ENCODE results near the gene ARHGAP18.

The ARHGAP18 gene

GRCh38 chr6:129685662-129686031 lies 24.3 kb downstream of the ARHGAP18 start:
- Histone ChIP-seq H3F3A (ENCODE audit: low read depth) (peaks cover 14% of the 10 kb centered on the region), H3K9me3 (ENCODE audit: insufficient read depth, low read depth, low read length) (no peaks in the 10 kb centered on the region), H3K27me3 (ENCODE audit: insufficient read depth, low read length, poor library complexity, severe bottlenecking) (no peaks in the 10 kb centered on the region), H4K20me1 (ENCODE audit: insufficient read depth, low read length, poor library complexity, severe bottlenecking) (no peaks in the 10 kb centered on the region), H3K4me2 (ENCODE audit: low read depth, low read length, poor library complexity, severe bottlenecking) (peak overlapping the region; percentile 79), H3K79me2 (ENCODE audit: insufficient read depth, low read length) (peaks cover 49% of the 10 kb centered on the region), H3K9ac (ENCODE audit: low read depth, low read length, poor library complexity, severe bottlenecking) (peak overlapping the region; percentile 29), H3K4me1 (ENCODE audit: insufficient read depth, low read length, poor library complexity, severe bottlenecking) (peaks cover 77% of the 10 kb centered on the region), H3K36me3 (ENCODE audit: insufficient read depth, low read length) (no peaks in the 10 kb centered on the region), H3K4me3 (ENCODE audit: low read length, poor library complexity, severe bottlenecking) (no peak overlapping the region), H2AFZ (ENCODE audit: low read length) (no peak overlapping the region), H3K9me2 (replicated peaks; ENCODE audit: low read depth, low read length) (no peaks in the 10 kb centered on the region)
- TF ChIP-seq CTCF (conservative IDR thresholded peaks at IDR 0.05; ENCODE audit: low read length) = no peak
- no peak for TF ChIP-seq EZH2phosphoT487 (IDR thresholded peaks at IDR 0.05; ENCODE audit: borderline replicate concordance)

GRCh38 chr6:129684903-129685661 lies 24.9 kb downstream of the ARHGAP18 start:
- H3K4me3 ChIP-seq (ENCODE audit: low read length, poor library complexity, severe bottlenecking) = peak overlapping the region; percentile 66
- peaks cover 14% of the 10 kb centered on the region for H3F3A ChIP-seq (ENCODE audit: low read depth)
- H2AFZ ChIP-seq (ENCODE audit: low read length) = no peak overlapping the region
- H3K4me2 ChIP-seq (ENCODE audit: low read depth, low read length, poor library complexity, severe bottlenecking) = peak overlapping the region; percentile 79
- TF ChIP-seq EZH2phosphoT487 (IDR thresholded peaks at IDR 0.05; ENCODE audit: borderline replicate concordance) (no peak), CTCF (conservative IDR thresholded peaks at IDR 0.05; ENCODE audit: low read length) (no peak)
- H4K20me1 ChIP-seq (ENCODE audit: insufficient read depth, low read length, poor library complexity, severe bottlenecking) = no peaks in the 10 kb centered on the region
- H3K79me2 ChIP-seq (ENCODE audit: insufficient read depth, low read length) = peaks cover 54% of the 10 kb centered on the region
- peaks cover 82% of the 10 kb centered on the region for H3K4me1 ChIP-seq (ENCODE audit: insufficient read depth, low read length, poor library complexity, severe bottlenecking)
- H3K9me3 ChIP-seq (ENCODE audit: insufficient read depth, low read depth, low read length) = no peaks in the 10 kb centered on the region
- no peaks in the 10 kb centered on the region for H3K27me3 ChIP-seq (ENCODE audit: insufficient read depth, low read length, poor library complexity, severe bottlenecking)
- H3K9me2 ChIP-seq (replicated peaks; ENCODE audit: low read depth, low read length) = no peaks in the 10 kb centered on the region
- H3K9ac ChIP-seq (ENCODE audit: low read depth, low read length, poor library complexity, severe bottlenecking) = peak overlapping the region; percentile 66
- H3K36me3 ChIP-seq (ENCODE audit: insufficient read depth, low read length) = no peaks in the 10 kb centered on the region

- Histone ChIP-seq H3K27me3 (ENCODE audit: insufficient read depth, low read length, poor library complexity, severe bottlenecking) (no peaks in the 10 kb centered on the region), H3K9me3 (ENCODE audit: insufficient read depth, low read depth, low read length) (no peaks in the 10 kb centered on the region), H3K36me3 (ENCODE audit: insufficient read depth, low read length) (no peaks in the 10 kb centered on the region), H3K79me2 (ENCODE audit: insufficient read depth, low read length) (peaks cover 58% of the 10 kb centered on the region), H2AFZ (ENCODE audit: low read length) (no peak overlapping the region), H3K4me2 (ENCODE audit: low read depth, low read length, poor library complexity, severe bottlenecking) (peak overlapping the region; percentile 79), H3K9ac (ENCODE audit: low read depth, low read length, poor library complexity, severe bottlenecking) (peak overlapping the region; percentile 66), H3K4me3 (ENCODE audit: low read length, poor library complexity, severe bottlenecking) (peak overlapping the region; percentile 66), H3K4me1 (ENCODE audit: insufficient read depth, low read length, poor library complexity, severe bottlenecking) (peaks cover 89% of the 10 kb centered on the region), H4K20me1 (ENCODE audit: insufficient read depth, low read length, poor library complexity, severe bottlenecking) (no peaks in the 10 kb centered on the region), H3K9me2 (replicated peaks; ENCODE audit: low read depth, low read length) (no peaks in the 10 kb centered on the region), H3F3A (ENCODE audit: low read depth) (peaks cover 14% of the 10 kb centered on the region)
- no peak for TF ChIP-seq CTCF (conservative IDR thresholded peaks at IDR 0.05; ENCODE audit: low read length)
- no peak for TF ChIP-seq EZH2phosphoT487 (IDR thresholded peaks at IDR 0.05; ENCODE audit: borderline replicate concordance)
Measured at GRCh38 chr6:129684323-129684884, 25.6 kb downstream of the ARHGAP18 start.
